ENCODE results near the gene POU4F1.
"Not testable (repeated sequence)": the region's sequence is repeated elsewhere in the genome, so short reads cannot be mapped to it uniquely, and the experiment has no call there.

The POU4F1 gene

GRCh38 chr13:78603240-78603957 lies at the start of gene POU4F1:
Gene POU4F1, minus strand, starts transcription at chr13:78603552. Its CDS starts 226 bp downstream, at chr13:78603326.
- H3K4me3 ChIP-seq (ENCODE audit: low read length) = no peak within 1 kb of the TSS
- DNase-seq (ENCODE audit: low read depth) = no peak

DNA sequence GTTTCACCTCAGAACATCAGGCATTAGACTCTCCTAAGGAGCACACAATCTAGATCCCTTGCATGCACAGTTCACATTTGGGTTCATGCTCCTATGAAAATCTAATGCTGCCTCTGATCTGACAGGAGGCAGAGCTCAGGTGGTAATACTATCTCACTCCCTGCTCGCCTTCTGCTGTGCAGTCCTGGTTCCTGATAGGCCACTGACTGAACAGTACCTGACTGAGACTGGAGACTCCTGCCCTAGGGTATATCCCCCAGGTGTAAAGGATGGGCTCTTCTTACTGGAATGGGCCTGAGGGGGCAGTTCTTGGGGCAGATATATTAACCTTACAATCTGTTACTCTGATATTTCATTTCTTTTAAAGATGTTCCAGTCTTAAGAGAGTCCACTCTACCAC lies 49.3 kb upstream of the POU4F1 start:
- no peak for DNase-seq (ENCODE audit: low read depth)
- no peak overlapping the region for H3K4me3 ChIP-seq (ENCODE audit: low read length)
- TF ChIP-seq, protein P1, sequence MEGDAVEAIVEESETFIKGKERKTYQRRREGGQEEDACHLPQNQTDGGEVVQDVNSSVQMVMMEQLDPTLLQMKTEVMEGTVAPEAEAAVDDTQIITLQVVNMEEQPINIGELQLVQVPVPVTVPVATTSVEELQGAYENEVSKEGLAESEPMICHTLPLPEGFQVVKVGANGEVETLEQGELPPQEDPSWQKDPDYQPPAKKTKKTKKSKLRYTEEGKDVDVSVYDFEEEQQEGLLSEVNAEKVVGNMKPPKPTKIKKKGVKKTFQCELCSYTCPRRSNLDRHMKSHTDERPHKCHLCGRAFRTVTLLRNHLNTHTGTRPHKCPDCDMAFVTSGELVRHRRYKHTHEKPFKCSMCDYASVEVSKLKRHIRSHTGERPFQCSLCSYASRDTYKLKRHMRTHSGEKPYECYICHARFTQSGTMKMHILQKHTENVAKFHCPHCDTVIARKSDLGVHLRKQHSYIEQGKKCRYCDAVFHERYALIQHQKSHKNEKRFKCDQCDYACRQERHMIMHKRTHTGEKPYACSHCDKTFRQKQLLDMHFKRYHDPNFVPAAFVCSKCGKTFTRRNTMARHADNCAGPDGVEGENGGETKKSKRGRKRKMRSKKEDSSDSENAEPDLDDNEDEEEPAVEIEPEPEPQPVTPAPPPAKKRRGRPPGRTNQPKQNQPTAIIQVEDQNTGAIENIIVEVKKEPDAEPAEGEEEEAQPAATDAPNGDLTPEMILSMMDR (conservative IDR thresholded peaks at IDR 0.05; ENCODE audit: low read length) = no peak

More at GRCh38 chr13:78603240-78603957, at the start of gene POU4F1:
- TF ChIP-seq, protein P1 (conservative IDR thresholded peaks at IDR 0.05; ENCODE audit: low read length) = no peak

DNA sequence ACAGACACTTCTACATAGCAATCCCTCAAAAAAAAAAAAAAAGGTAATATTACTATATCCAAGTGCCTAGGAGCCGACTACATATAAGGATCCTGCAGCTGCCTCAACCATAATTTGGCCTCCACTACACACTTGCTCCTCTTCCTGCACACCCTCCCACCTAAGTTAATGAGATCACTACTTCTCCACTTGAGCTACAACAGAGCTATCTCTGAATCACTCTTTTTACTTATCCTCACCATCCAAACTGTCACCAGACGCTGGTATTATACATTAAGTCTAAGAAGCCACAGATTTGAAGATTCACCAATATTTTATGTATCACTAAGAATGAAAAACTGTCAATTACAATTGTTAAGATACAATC lies 47.3 kb upstream of the POU4F1 start:
- DNase-seq (ENCODE audit: low read depth) = no peak
- TF ChIP-seq, protein P1 (conservative IDR thresholded peaks at IDR 0.05; ENCODE audit: low read length) = no peak

GRCh38 chr13:78649997-78650716 lies 46.8 kb upstream of the POU4F1 start:
- H3K4me3 ChIP-seq (ENCODE audit: low read length) = no peak overlapping the region
- TF ChIP-seq, protein P1 (conservative IDR thresholded peaks at IDR 0.05; ENCODE audit: low read length) = no peak
- no peak for DNase-seq (ENCODE audit: low read depth)

More for the DNA sequence above, 47.3 kb upstream of the POU4F1 start:
- H3K4me3 ChIP-seq (ENCODE audit: low read length) = no peak overlapping the region

DNA sequence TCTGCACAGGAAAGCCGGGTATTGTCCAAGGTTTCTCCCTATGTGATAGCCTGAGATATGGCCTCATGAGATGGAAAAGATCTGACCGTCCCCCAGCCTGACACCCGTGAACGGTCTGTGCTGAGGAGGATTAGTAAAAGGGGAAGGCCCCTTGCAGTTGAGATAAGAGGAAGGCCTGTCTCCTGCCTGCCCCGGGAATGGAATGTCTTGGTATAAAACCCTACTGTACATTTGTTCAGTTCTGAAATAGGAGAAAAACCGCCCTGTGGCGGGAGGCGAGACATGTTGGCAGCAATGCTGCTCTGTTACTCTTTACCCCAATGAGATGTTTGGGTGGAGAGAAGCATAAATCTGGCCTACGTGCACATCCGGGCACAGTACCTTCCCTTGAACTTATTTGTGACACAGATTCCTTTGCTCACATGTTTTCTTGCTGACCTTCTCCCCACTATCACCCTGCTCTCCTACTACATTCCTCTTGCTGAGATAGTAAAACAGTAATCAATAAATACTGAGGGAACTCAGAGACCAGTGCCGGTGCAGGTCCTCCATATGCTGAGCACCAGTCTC lies 43.8 kb upstream of the POU4F1 start:
- not testable (repeated sequence) for H3K4me3 ChIP-seq (ENCODE audit: low read length); DNase-seq (ENCODE audit: low read depth)

DNA sequence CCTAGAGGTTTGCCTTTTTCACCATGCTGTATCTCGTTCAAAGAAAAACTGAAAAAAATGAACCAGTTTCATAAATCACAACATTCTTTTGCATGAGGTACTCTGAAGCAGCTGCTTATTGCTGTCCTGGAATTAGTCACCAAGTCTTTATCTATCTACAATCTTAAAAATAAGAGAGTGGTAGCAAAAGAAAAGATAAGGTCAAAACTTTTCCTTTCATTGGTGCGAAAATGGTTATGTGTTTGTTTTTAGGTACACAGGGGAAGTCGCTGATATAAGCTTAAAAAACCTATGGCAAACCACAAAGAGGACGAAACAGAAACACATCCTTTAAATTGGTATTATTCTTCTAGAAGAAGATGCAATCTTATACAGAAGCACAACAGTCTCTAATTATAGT lies 34.9 kb upstream of the POU4F1 start:
- no peak for DNase-seq (ENCODE audit: low read depth)
- no peak overlapping the region for H3K4me3 ChIP-seq (ENCODE audit: low read length)
- TF ChIP-seq, protein P1 (conservative IDR thresholded peaks at IDR 0.05; ENCODE audit: low read length) = no peak

- no peak for DNase-seq (ENCODE audit: low read depth)
- TF ChIP-seq, protein P1 (conservative IDR thresholded peaks at IDR 0.05; ENCODE audit: low read length) = no peak
Observed at GRCh38 chr13:78636495-78636894, 33.1 kb upstream of the POU4F1 start.

More at GRCh38 chr13:78636495-78636894, 33.1 kb upstream of the POU4F1 start:
- H3K4me3 ChIP-seq (ENCODE audit: low read length) = no peak overlapping the region

Data from AG10803 (cell line).